SK-N-SH (cell line): ENCODE results near the gene ACP4. TPM values are rescaled to one million over a fixed set of nuclear protein-coding genes. Genes with fewer than 3 reads are reported as not detected.

Source experiments
- CTCF ChIA-PET: fragments of 300-600, 350-600 bp; formaldehyde crosslinking; extraction: SDS; loops from one replicate; lab custom pipeline; 2021; lab: Yijun Ruan, JAX
- POLR2A ChIA-PET: fragments of 350-600 bp; sonication (Branson Sonifier 250); formaldehyde crosslinking; extraction: SDS; loops from one replicate; lab custom pipeline; 2020; ENCODE audit warnings: antibody characterized with exemption, inconsistent platforms; lab: Yijun Ruan, JAX
- DNase-seq: peaks from one replicate; pipeline ENCODE4 v3.0.0; 2012
- H2AFZ ChIP-seq: fragments of 200-600 bp; sonication (generic); 2 replicates; pipeline ENCODE4 v1.8.1; 2016; ENCODE audit warnings: antibody characterized with exemption, mild to moderate bottlenecking, low read depth
- H3F3A ChIP-seq: fragments of 200-600 bp; sonication (generic); replicated peaks from 2 replicates; pipeline ENCODE3; 2016; ENCODE audit warnings: antibody characterized with exemption, mild to moderate bottlenecking; ENCODE audit not compliant: insufficient read depth
- H3K27ac ChIP-seq, 2 experiments: fragments of 200-500 bp in 1 of 2; fragments of 200-600 bp in 1 of 2; sonication (Bioruptor generic) in 1 of 2; sonication (generic), shearing (Covaris generic) in 1 of 2; 2 replicates each; pipeline versions ENCODE4 v1.5.1 to v1.6.1; 2014 to 2016; ENCODE audit warnings: low read depth in 2 of 2, inconsistent platforms in 1 of 2, low read length in 1 of 2, mild to moderate bottlenecking in 1 of 2, mixed read lengths in 1 of 2
- H3K27me3 ChIP-seq: fragments of 200-600 bp; sonication (generic), shearing (Covaris generic); 2 replicates; pipeline ENCODE4 v1.6.1; 2016; ENCODE audit warnings: mixed run types; ENCODE audit not compliant: insufficient read depth
- H3K36me3 ChIP-seq, 2 experiments: fragments of 200-500 bp in 1 of 2; fragments of 200-600 bp in 1 of 2; sonication (Bioruptor generic) in 1 of 2; sonication (generic) in 1 of 2; replicated peaks in 1 of 2; 2 replicates each; pipeline versions ENCODE3 to v1.5.1; 2014 to 2016; ENCODE audit warnings: low read length in 1 of 2, mild to moderate bottlenecking in 1 of 2; ENCODE audit not compliant: insufficient read depth in 2 of 2, control insufficient read depth in 1 of 2
- H3K4me1 ChIP-seq, 2 experiments: fragments of 200-500 bp in 1 of 2; fragments of 200-600 bp in 1 of 2; sonication (Bioruptor generic) in 1 of 2; sonication (generic), shearing (Covaris generic) in 1 of 2; 2 replicates each; pipeline versions ENCODE4 v1.5.1 to v1.6.1; 2014 to 2016; ENCODE audit warnings: low read depth in 1 of 2, low read length in 1 of 2, mixed run types in 1 of 2; ENCODE audit not compliant: insufficient read depth in 2 of 2, control insufficient read depth in 1 of 2
- H3K4me2 ChIP-seq: fragments of 200-600 bp; sonication (generic), shearing (Covaris generic); 2 replicates; pipeline ENCODE4 v1.6.1; 2017; ENCODE audit warnings: mixed run types
- H3K4me3 ChIP-seq, 2 experiments: fragments of 200-500 bp in 1 of 2; fragments of 200-600 bp in 1 of 2; sonication (Bioruptor generic) in 1 of 2; sonication (generic), shearing (Covaris generic) in 1 of 2; 2 replicates each; pipeline versions ENCODE4 v1.5.1 to v1.8.1; 2014 to 2016; ENCODE audit warnings: low read depth in 2 of 2, inconsistent platforms in 1 of 2, low read length in 1 of 2, mild to moderate bottlenecking in 1 of 2, mixed read lengths in 1 of 2, moderate library complexity in 1 of 2
- H3K79me2 ChIP-seq: fragments of 200-600 bp; sonication (generic); 2 replicates; pipeline ENCODE4 v1.8.1; 2017; ENCODE audit warnings: mild to moderate bottlenecking; ENCODE audit not compliant: insufficient read depth
- H3K9ac ChIP-seq: fragments of 200-600 bp; sonication (generic); 2 replicates; pipeline ENCODE4 v1.6.1; 2017; ENCODE audit warnings: mixed run types
- H3K9me2 ChIP-seq: fragments of 200-600 bp; sonication (generic); 2 replicates; pipeline ENCODE4 v1.6.1; 2017; ENCODE audit warnings: mixed run types
- H3K9me3 ChIP-seq: fragments of 200-600 bp; sonication (generic); 2 replicates; pipeline ENCODE4 v1.6.1; 2017; ENCODE audit warnings: mixed run types, mild to moderate bottlenecking, moderate library complexity
- H4K20me1 ChIP-seq: fragments of 200-600 bp; sonication (generic); 2 replicates; pipeline ENCODE4 v1.6.1; 2017; ENCODE audit warnings: mild to moderate bottlenecking, mixed run types; ENCODE audit not compliant: insufficient read depth
- ELF1 ChIP-seq: IDR thresholded peaks from 2 replicates; pipeline ENCODE4 v1.4.0; 2012
- EZH2phosphoT487 ChIP-seq: fragments of 200-600 bp; sonication (generic); IDR thresholded peaks from 2 replicates; pipeline ENCODE4 v1.6.1; 2017; ENCODE audit warnings: low read depth, mixed run types, mild to moderate bottlenecking, antibody characterized with exemption, moderate library complexity, borderline replicate concordance
- FOXJ3 ChIP-seq: sonication (generic); formaldehyde crosslinking; IDR thresholded peaks from 2 replicates; pipeline ENCODE4 v1.5.1; 2020; ENCODE audit warnings: mild to moderate bottlenecking, missing genetic modification reagents
- FOXM1 ChIP-seq: IDR thresholded peaks from 2 replicates; pipeline ENCODE4 v1.4.0; 2012; ENCODE audit warnings: low read depth, mild to moderate bottlenecking
- GABPA ChIP-seq: IDR thresholded peaks from 2 replicates; pipeline ENCODE4 v1.4.0; 2012; ENCODE audit warnings: low read depth, mild to moderate bottlenecking
- GATA2 ChIP-seq: sonication (generic); formaldehyde crosslinking; IDR thresholded peaks from 2 replicates; pipeline ENCODE4 v1.5.0; 2020; ENCODE audit warnings: mild to moderate bottlenecking, missing genetic modification reagents
- JUND ChIP-seq: IDR thresholded peaks from 2 replicates; pipeline ENCODE4 v1.4.0; 2012
- MEF2A ChIP-seq: IDR thresholded peaks from 2 replicates; pipeline ENCODE4 v1.4.0; 2012; ENCODE audit warnings: low read depth, borderline replicate concordance
- MXI1 ChIP-seq: IDR thresholded peaks from 2 replicates; pipeline ENCODE4 v1.6.1; 2012; ENCODE audit warnings: mild to moderate bottlenecking, low read depth, low read length, improper control_type of control experiment
- NFIC ChIP-seq: IDR thresholded peaks from 2 replicates; pipeline ENCODE4 v1.4.0; 2012; ENCODE audit warnings: borderline replicate concordance
- NRF1 ChIP-seq: IDR thresholded peaks from 2 replicates; pipeline ENCODE4 v1.6.1; 2012; ENCODE audit warnings: low read depth, mild to moderate bottlenecking, low read length
- RAD21 ChIP-seq: IDR thresholded peaks from 2 replicates; pipeline ENCODE4 v1.6.1; 2012; ENCODE audit warnings: mild to moderate bottlenecking, low read length
- RCOR1 ChIP-seq: fragments of 150-350 bp; IDR thresholded peaks from 2 replicates; pipeline ENCODE4 v1.6.1; 2017; ENCODE audit warnings: antibody characterized with exemption, low read length
- SMC3 ChIP-seq: IDR thresholded peaks from 2 replicates; pipeline ENCODE4 v1.6.1; 2012; ENCODE audit warnings: low read depth, low read length, improper control_type of control experiment
- TCF12 ChIP-seq: IDR thresholded peaks from 2 replicates; pipeline ENCODE4 v1.4.0; 2012
- TEAD4 ChIP-seq: IDR thresholded peaks from 2 replicates; pipeline ENCODE4 v1.4.0; 2012; ENCODE audit warnings: mild to moderate bottlenecking, borderline replicate concordance; ENCODE audit not compliant: insufficient read depth
- YY1 ChIP-seq: IDR thresholded peaks from 2 replicates; pipeline ENCODE4 v1.4.0; 2012; ENCODE audit warnings: low read depth, mild to moderate bottlenecking
- WGBS: methylation state at CpG from one replicate; pipeline ENCODE4 v1.1.6; 2017; ENCODE audit warnings: low lambda C conversion rate; 5-methylcytosine and 5-hydroxymethylcytosine counted together
- polyA plus RNA-seq, 3 experiments: library from polyadenylated mRNA; depleted of rRNA; stranded (reverse); fragments of >200 nt; gene quantifications; 2 replicates each; pipeline ENCODE4 v1.2.3, GENCODE V29; 2012
- TF ChIP-seq, protein P1 (sequence below): fragments of 150-350 bp; IDR thresholded peaks from 2 replicates; pipeline ENCODE4 v1.6.1; 2016; ENCODE audit warnings: mild to moderate bottlenecking, low read depth, low read length
- TF ChIP-seq, protein P2 (sequence below): fragments of 150-350 bp; IDR thresholded peaks from 2 replicates; pipeline ENCODE4 v1.6.1; 2017; ENCODE audit warnings: antibody characterized with exemption, low read length, low read depth, borderline replicate concordance
- TF ChIP-seq, protein P3 (sequence below): IDR thresholded peaks from 2 replicates; pipeline ENCODE4; 2012
- TF ChIP-seq, protein P4 (sequence below): IDR thresholded peaks from 2 replicates; pipeline ENCODE4 v1.4.0; 2012; ENCODE audit warnings: low read depth, borderline replicate concordance
- TF ChIP-seq, protein P5 (sequence below): IDR thresholded peaks from 2 replicates; pipeline ENCODE4 v1.4.0; 2012; ENCODE audit warnings: low read depth, borderline replicate concordance

ACP4 gene
- polyA plus RNA-seq, 1 of the 3 experiments (the other 2 are of a cell fraction): not detected

- H3K79me2 ChIP-seq: peaks cover 9% of the 10 kb centered on the region; the same call in 1 of the 2 replicates
- H3K27me3 ChIP-seq: no peaks in the 10 kb centered on the region
- H3K9ac ChIP-seq: no peak overlapping the region
- no peak for DNase-seq
- H3F3A ChIP-seq: peaks cover 4% of the 10 kb centered on the region
- H3K9me3 ChIP-seq: no peaks in the 10 kb centered on the region
- H3K4me1 ChIP-seq: no peaks in the 10 kb centered on the region; a peak in 1 of 4 replicates
- H3K4me3 ChIP-seq: no peak overlapping the region
- H3K27ac ChIP-seq: no peak overlapping the region
- H2AFZ ChIP-seq: no peak overlapping the region
- H4K20me1 ChIP-seq: peaks cover 48% of the 10 kb centered on the region
- POLR2A ChIA-PET: interaction anchor here (0.7 to 1.5 kb wide), 2 partner anchors 9 kb away, joined by 3 to 8 read pairs; no protein-coding TSS in a partner anchor
- H3K36me3 ChIP-seq: peaks cover under 1 to 28% of the 10 kb centered on the region in 2 experiments
- CTCF ChIA-PET: interaction anchor here (0.8 to 1.1 kb wide), 2 partner anchors 90 to 126 kb away, joined by 3 to 5 read pairs; no protein-coding TSS in a partner anchor
- whole genome bisulfite sequencing: 79% methylated on average over 2 of the region's 4 CpGs
- H3K4me2 ChIP-seq: no peak overlapping the region
- no peaks in the 10 kb centered on the region for H3K9me2 ChIP-seq
- no peak for TF ChIP-seq MEF2A
- TF ChIP-seq, protein P1, sequence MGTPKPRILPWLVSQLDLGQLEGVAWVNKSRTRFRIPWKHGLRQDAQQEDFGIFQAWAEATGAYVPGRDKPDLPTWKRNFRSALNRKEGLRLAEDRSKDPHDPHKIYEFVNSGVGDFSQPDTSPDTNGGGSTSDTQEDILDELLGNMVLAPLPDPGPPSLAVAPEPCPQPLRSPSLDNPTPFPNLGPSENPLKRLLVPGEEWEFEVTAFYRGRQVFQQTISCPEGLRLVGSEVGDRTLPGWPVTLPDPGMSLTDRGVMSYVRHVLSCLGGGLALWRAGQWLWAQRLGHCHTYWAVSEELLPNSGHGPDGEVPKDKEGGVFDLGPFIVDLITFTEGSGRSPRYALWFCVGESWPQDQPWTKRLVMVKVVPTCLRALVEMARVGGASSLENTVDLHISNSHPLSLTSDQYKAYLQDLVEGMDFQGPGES: no peak
- TF ChIP-seq JUND: no peak
- TF ChIP-seq NRF1: no peak
- no peak for TF ChIP-seq FOXM1
- TF ChIP-seq ELF1: no peak
- TF ChIP-seq TEAD4: no peak
- no peak for TF ChIP-seq GATA2 (CRISPR knock-in tag)
- no peak for TF ChIP-seq RAD21
- no peak for TF ChIP-seq EZH2phosphoT487
- TF ChIP-seq, protein P2, sequence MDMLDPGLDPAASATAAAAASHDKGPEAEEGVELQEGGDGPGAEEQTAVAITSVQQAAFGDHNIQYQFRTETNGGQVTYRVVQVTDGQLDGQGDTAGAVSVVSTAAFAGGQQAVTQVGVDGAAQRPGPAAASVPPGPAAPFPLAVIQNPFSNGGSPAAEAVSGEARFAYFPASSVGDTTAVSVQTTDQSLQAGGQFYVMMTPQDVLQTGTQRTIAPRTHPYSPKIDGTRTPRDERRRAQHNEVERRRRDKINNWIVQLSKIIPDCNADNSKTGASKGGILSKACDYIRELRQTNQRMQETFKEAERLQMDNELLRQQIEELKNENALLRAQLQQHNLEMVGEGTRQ: no peak
- TF ChIP-seq YY1: no peak
- no peak for TF ChIP-seq SMC3
- no peak for TF ChIP-seq NFIC
- no peak for TF ChIP-seq MXI1
These were observed 5.5 kb downstream of the ACP4 start for GRCh38 chr19:50795664-50796073.

DNA sequence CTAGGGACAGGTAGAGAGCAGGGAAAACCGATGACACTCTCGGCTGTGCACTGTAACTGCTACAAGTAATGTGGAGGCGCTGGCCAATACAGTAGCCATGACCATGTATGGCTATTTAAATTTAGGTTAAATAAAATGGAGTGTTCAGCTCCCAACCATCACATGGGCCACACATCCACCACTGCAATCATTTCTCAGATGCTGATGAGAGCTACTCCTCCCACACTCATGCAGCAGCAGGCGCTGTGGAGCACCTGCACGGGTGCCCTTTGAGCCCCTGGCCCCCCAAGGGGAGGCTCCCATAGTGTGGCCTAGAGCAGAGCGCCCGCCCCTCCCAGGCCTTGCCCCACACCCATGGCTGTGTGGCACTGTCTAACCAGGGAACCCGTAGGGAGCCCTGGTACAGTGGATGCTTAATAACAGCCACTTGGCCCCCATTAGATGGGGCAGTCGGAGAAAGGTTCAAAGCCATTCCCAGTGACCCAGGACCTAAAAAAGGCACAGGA lies 6.0 kb downstream of the ACP4 start:
- POLR2A ChIA-PET: interaction anchor here (0.7 kb wide), 1 partner anchor 9 kb away, joined by 3 read pairs; no protein-coding TSS in a partner anchor
- peak; percentile 36 for DNase-seq
- no peak overlapping the region for H3K27ac ChIP-seq
- TF ChIP-seq, protein P3, sequence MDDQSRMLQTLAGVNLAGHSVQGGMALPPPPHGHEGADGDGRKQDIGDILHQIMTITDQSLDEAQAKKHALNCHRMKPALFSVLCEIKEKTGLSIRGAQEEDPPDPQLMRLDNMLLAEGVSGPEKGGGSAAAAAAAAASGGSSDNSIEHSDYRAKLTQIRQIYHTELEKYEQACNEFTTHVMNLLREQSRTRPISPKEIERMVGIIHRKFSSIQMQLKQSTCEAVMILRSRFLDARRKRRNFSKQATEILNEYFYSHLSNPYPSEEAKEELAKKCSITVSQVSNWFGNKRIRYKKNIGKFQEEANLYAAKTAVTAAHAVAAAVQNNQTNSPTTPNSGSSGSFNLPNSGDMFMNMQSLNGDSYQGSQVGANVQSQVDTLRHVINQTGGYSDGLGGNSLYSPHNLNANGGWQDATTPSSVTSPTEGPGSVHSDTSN: no peak
- TF ChIP-seq, protein P4, sequence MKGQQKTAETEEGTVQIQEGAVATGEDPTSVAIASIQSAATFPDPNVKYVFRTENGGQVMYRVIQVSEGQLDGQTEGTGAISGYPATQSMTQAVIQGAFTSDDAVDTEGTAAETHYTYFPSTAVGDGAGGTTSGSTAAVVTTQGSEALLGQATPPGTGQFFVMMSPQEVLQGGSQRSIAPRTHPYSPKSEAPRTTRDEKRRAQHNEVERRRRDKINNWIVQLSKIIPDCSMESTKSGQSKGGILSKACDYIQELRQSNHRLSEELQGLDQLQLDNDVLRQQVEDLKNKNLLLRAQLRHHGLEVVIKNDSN: no peak
- no peak for TF ChIP-seq JUND
- no peak for TF ChIP-seq FOXJ3 (CRISPR knock-in tag)
- TF ChIP-seq, protein P1: no peak
- no peak for TF ChIP-seq GATA2 (CRISPR knock-in tag)
- no peak for TF ChIP-seq ELF1
- no peak for TF ChIP-seq RAD21
- TF ChIP-seq, protein P5, sequence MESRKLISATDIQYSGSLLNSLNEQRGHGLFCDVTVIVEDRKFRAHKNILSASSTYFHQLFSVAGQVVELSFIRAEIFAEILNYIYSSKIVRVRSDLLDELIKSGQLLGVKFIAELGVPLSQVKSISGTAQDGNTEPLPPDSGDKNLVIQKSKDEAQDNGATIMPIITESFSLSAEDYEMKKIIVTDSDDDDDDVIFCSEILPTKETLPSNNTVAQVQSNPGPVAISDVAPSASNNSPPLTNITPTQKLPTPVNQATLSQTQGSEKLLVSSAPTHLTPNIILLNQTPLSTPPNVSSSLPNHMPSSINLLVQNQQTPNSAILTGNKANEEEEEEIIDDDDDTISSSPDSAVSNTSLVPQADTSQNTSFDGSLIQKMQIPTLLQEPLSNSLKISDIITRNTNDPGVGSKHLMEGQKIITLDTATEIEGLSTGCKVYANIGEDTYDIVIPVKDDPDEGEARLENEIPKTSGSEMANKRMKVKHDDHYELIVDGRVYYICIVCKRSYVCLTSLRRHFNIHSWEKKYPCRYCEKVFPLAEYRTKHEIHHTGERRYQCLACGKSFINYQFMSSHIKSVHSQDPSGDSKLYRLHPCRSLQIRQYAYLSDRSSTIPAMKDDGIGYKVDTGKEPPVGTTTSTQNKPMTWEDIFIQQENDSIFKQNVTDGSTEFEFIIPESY: no peak
- no peak for TF ChIP-seq RCOR1
- no peak for TF ChIP-seq GABPA
- no peak for TF ChIP-seq NRF1
- no peak for TF ChIP-seq TCF12
- no peak for TF ChIP-seq YY1
- no peak for TF ChIP-seq MXI1

More for the DNA sequence above, 6.0 kb downstream of the ACP4 start:
- no peaks in the 10 kb centered on the region for H3K9me3 ChIP-seq
- H3K4me1 ChIP-seq: no peaks in the 10 kb centered on the region; a peak in 1 of 4 replicates
- peaks cover 5 to 33% of the 10 kb centered on the region in 2 experiments for H3K36me3 ChIP-seq
- H3K79me2 ChIP-seq: peaks cover 14% of the 10 kb centered on the region
- CTCF ChIA-PET: interaction anchor here (1.0 to 2.7 kb wide), 4 partner anchors 13 to 126 kb away, joined by 3 to 14 read pairs (median 7); no protein-coding TSS in a partner anchor
- no peak overlapping the region for H3K4me3 ChIP-seq
- no peaks in the 10 kb centered on the region for H3K9me2 ChIP-seq
- 88% methylated on average over 4 of the region's 9 CpGs for WGBS
- peaks cover 4% of the 10 kb centered on the region for H3F3A ChIP-seq
- H2AFZ ChIP-seq: no peak overlapping the region
- H3K9ac ChIP-seq: no peak overlapping the region
- H3K4me2 ChIP-seq: no peak overlapping the region
- peaks cover 51% of the 10 kb centered on the region for H4K20me1 ChIP-seq
- no peaks in the 10 kb centered on the region for H3K27me3 ChIP-seq
